GM21529 (cell line): ENCODE data around the gene CAND2.
"Not testable (repeated sequence)": the region's sequence is repeated elsewhere in the genome, so short reads cannot be mapped to it uniquely, and the experiment has no call there.

Experiments used
- ATAC-seq: cut with Tn5 transposase; IDR thresholded peaks from one replicate; pipeline ENCODE4 v1.9.1; 2021; ENCODE audit not compliant: unreplicated experiment

The CAND2 gene

GRCh38 chr3:12769761-12770160 lies 26.7 kb upstream of the CAND2 start:
- ATAC-seq: no peak

GRCh38 chr3:12771236-12771635 lies 25.2 kb upstream of the CAND2 start:
- ATAC-seq: no peak

GRCh38 chr3:12772462-12772861 lies 24.0 kb upstream of the CAND2 start:
- no peak for ATAC-seq

- ATAC-seq: no peak
These were observed 23.3 kb upstream of the CAND2 start for GRCh38 chr3:12773030-12773709.

GRCh38 chr3:12773710-12774086 lies 22.8 kb upstream of the CAND2 start:
- ATAC-seq: no peak

GRCh38 chr3:12774619-12775018 lies 21.9 kb upstream of the CAND2 start:
- ATAC-seq: no peak

- no peak for ATAC-seq
These were observed 21.3 kb upstream of the CAND2 start for GRCh38 chr3:12775226-12775625.

- not testable (repeated sequence) for ATAC-seq
These were observed 20.5 kb upstream of the CAND2 start for GRCh38 chr3:12775970-12776369.

GRCh38 chr3:12777171-12777570 lies 19.3 kb upstream of the CAND2 start:
- no peak for ATAC-seq

GRCh38 chr3:12780751-12781150 lies 15.7 kb upstream of the CAND2 start:
- ATAC-seq: no peak

GRCh38 chr3:12782172-12782815 lies 14.2 kb upstream of the CAND2 start:
- no peak for ATAC-seq

- ATAC-seq: no peak
These were observed 11.4 kb upstream of the CAND2 start for GRCh38 chr3:12785096-12785495.

GRCh38 chr3:12787346-12787745 lies 9.1 kb upstream of the CAND2 start:
- not testable (repeated sequence) for ATAC-seq

GRCh38 chr3:12787967-12788690 lies 8.4 kb upstream of the CAND2 start:
- not testable (repeated sequence) for ATAC-seq

- ATAC-seq: no peak
These were observed 5.0 kb upstream of the CAND2 start for GRCh38 chr3:12791430-12791829.

GRCh38 chr3:12793701-12794100 lies 2.8 kb upstream of the CAND2 start:
- ATAC-seq: no peak

- no peak for ATAC-seq
These were observed 828 bp downstream of the CAND2 start for GRCh38 chr3:12797124-12797891.

GRCh38 chr3:12797892-12798558 lies 1.5 kb downstream of the CAND2 start:
- ATAC-seq: no peak

GRCh38 chr3:12798559-12799179 lies 2.2 kb downstream of the CAND2 start:
- no peak for ATAC-seq
